Erythroblast (primary cell): ENCODE measurements around the gene CHRNA4.

Experiments used
- DNase-seq, 2 experiments: peaks; one replicate each; lab custom pipeline; 2025; lab: John Stamatoyannopoulos, UW
- GATA1 ChIP-seq: IDR thresholded peaks from 2 replicates; pipeline ENCODE4 v1.6.1; 2011; ENCODE audit warnings: low read depth, mild to moderate bottlenecking, control low read depth, low read length, moderate library complexity
- POLR2A ChIP-seq: IDR thresholded peaks from 2 replicates; pipeline ENCODE4 v1.6.1; 2011; ENCODE audit warnings: mild to moderate bottlenecking, low read length

The CHRNA4 gene

DNA sequence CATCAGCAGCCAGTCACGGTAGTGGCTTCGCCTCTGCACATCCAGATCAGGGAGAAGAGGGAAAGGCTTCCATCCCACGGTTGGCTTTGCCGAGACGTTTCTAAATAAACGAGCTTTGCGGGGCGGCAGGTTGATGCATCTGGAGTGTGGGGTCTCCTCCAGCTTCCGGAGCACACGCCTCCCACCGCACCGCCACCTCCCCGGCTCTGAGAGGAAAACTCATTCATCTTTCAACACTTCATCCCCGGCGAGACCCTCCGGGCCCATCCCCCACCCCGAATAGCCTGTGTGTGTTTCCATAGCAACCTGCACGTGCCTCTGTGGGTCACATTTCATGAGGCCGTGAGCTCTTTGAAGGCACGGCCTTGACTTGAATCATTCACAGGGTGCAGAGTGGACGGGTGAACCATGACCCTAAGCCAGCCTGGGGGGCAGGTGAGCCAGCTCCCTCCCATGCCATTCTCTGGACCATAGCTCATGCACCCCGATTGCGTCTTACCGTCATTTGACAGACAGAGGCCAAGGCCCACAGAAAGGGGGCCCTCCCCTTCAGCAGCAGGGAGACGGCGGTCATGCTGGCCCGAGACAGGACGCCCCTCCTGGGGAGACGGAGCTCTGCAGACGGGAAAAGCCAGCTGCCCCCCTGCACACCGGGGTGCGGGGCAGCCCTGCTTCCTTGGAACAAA, 16.2 kb upstream of the CHRNA4 start:
- TF ChIP-seq POLR2A (no peak), GATA1 (no peak)
- no peak for DNase-seq

DNA sequence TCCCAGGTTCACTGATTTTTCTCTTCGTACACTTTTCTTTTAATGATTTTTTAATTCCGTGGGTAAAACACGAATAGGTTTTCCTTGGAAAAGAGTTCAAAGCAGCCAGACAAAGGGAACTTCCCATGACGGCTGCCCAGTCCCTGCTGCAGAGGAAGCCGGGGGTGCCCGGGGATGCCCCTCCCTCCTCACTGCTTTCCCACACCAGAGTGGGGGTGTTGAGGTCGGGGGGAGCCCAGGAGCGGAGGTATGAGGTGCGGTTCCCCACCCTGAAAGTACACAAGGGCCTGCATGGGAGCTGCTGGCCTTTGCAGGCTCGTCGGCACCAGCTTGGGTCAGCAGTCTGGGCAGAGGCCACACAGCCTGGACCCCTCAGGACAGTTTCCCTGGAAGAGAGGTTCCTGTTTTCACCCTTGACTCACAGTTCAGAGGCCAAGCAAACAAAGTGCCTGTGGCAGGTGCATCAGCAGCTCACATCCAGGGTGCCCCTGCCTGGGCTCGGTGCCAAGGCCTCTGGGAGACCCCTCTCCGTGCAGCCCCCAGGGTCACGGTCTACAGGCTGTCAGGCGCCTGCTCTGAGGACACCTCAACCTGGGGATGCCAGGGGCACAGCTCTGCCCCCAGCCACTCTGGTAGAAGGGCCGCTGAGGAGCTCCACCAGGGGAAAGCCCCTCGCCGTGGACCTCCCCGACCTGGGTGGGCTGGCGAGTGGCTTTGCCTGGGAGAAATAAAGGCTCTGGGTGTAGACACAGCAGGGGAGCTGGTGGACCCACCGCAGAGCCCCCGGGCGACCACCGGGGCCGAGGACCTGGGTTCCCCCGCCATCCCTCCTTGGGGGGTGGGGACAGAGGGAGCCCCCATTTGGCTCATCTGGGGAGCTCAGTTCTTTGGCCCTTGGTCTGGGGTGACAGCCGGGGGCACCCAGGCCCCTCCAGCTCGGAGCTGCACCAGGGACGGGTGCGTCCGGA, 15.4 kb upstream of the CHRNA4 start:
- no peak for TF ChIP-seq GATA1
- TF ChIP-seq POLR2A, result no peak
- no peak for DNase-seq

DNA sequence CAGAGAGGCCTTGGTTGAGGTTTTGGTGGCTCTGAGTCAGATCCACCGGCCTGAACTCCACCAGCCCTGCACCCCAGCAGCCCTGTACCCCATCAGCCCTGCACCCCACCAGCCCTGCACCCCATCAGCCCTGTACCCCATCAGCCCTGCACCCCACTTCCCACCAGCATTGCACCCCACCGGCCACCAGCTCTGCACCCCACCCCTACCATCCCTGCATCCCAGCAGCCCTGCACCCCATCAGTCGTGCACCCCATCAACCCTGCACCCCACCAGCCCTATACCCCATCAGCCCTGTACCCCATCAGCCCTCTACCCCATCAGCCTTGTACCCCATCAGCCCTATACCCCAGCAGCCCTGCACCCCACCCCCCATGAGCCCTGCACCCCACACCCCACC, 14.3 kb upstream of the CHRNA4 start:
- DNase-seq, result no peak
- no peak for TF ChIP-seq GATA1
- no peak for TF ChIP-seq POLR2A

DNA sequence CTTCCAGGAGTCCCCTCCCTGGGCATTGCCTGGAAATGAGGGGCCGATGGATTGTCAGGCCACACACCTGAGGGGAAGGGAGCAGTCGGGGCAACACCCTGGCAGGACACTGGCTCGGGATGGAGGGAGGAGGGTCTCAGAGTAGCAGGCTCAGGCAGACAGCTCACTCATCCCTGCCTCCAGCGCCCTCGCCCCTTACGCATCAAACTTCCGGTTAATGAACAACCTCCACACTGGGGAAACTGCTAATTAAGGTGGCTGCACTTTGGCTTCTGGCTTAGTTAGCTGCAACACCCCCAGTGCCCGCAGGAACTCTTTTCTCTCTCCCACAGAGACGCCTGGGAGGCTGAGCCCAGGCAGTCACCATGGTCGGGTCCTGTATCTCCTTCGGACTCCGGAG, 13.4 kb upstream of the CHRNA4 start:
- TF ChIP-seq POLR2A (no peak), GATA1 (no peak)
- DNase-seq, result no peak

DNA sequence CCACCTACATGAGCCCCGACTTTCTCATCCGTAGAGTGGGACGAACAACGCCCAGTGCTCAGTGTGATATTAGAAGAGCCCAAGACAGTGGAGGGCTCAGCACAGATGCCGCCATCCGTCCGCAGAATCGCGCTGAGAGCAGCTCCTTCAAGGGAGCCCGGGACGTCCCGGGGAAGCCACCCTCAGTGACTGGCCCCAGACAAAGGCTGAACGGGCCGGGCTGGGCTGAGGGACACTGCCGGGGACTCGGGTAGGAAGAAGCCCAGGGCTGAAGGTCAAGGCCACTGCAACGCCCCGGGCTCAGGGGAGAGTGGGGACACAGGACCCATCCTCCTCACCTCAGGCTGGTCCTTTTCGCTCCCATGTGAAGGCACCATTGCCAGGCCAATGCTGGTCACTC, 12.8 kb upstream of the CHRNA4 start:
- no peak for DNase-seq
- no peak for TF ChIP-seq POLR2A
- no peak for TF ChIP-seq GATA1

DNA sequence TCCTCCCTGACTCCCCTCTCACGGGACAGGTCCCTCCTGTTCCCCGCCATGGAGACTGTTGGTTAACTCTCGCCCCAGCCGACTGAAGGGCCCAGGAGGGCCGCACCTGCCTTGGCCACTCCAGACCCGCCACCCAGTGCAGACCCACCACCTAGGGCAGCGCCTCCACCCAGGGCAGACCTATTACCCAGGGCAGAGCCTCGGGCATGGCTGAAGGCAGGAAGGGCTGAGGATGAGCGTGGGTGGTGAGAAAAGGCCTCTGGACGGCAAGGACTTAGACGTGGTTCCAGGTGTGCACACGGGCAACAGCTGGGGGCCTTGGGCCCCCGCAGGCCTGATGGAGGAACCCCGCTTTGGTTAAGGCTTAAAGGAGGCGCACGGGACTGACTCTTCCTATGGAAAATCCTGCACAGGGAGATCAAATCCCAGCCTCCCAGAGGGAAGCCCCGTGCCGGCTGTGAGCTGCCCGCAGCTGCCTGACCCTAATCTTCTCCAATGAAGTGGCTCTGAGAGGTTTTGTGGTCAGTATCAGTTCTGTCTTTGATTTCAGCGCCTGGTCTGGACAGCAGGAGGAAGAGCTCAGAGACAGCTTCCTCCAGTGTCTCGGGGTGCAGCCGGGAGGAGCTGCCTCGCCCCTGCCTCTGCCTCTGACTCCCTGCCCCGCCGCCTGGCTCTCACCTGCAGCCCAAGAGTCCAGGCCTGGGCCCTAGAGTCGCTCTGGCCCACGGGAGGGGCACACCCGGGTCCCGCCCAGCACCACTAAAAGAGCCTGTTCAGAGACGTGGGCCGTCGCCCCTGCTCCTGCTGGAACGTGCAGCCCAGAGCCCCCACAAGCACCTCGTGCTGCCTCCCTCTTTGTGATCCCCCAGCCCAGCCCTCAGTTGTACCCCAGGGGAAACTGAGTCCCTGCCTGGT, 12.1 kb upstream of the CHRNA4 start:
- no peak for TF ChIP-seq POLR2A
- TF ChIP-seq GATA1, result no peak
- DNase-seq, result no peak

DNA sequence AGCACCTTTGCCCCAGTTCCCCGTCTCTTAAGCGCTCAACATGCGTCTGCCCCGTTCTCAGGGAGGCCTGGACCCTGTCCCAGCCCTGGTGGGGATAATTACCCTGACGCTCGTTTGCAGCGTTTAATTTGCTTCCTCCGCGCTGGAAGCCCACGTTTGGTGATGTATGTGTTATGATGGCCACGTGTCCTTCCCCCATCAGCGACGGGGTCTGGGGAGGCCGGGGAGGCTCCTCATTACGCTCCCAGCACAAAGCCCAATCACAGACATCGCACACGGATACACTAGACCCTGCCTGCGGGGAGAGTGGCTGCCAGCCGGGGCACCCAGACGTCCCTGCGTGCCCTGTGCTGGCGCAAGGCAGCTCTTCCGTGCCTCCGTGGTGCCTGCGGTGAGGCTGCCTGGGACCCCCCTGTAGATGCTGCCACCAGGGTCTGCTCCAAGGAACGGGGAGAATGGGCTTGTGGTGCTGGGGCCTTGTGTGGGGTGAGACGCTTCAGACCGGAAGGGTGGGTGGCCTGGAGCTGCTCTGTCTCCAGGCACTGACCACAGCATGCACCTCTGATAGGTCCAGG, 10.2 kb upstream of the CHRNA4 start:
- TF ChIP-seq POLR2A (no peak), GATA1 (no peak)
- no peak for DNase-seq

DNA sequence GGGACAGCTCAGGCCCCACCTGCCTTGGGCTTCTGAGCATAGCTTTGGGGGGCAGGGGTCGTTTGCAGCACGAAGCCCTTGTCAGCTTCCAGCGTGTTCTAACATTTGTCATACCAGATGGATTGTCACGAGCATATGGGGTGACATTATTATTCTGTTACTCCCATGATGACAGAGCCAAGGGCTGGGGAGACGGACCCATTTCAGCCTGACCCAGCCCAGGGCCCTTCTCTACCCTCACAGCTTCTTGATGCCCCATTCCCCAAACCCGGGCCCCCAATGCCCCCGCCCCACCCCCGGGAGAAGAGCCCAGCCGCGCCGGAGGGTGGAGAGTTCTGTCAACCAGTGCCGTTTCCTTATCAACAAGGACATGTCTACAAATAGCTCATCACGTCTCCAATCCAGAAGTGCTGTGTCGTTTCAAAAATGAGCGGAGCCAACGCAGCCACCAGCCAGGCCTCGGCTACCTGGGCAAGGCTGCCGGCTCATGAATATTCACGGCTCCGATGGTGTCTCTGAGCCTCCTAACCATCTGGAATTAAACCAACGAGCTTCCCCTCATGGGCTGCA, 9.6 kb upstream of the CHRNA4 start:
- no peak for DNase-seq
- no peak for TF ChIP-seq GATA1
- TF ChIP-seq POLR2A, result no peak

DNA sequence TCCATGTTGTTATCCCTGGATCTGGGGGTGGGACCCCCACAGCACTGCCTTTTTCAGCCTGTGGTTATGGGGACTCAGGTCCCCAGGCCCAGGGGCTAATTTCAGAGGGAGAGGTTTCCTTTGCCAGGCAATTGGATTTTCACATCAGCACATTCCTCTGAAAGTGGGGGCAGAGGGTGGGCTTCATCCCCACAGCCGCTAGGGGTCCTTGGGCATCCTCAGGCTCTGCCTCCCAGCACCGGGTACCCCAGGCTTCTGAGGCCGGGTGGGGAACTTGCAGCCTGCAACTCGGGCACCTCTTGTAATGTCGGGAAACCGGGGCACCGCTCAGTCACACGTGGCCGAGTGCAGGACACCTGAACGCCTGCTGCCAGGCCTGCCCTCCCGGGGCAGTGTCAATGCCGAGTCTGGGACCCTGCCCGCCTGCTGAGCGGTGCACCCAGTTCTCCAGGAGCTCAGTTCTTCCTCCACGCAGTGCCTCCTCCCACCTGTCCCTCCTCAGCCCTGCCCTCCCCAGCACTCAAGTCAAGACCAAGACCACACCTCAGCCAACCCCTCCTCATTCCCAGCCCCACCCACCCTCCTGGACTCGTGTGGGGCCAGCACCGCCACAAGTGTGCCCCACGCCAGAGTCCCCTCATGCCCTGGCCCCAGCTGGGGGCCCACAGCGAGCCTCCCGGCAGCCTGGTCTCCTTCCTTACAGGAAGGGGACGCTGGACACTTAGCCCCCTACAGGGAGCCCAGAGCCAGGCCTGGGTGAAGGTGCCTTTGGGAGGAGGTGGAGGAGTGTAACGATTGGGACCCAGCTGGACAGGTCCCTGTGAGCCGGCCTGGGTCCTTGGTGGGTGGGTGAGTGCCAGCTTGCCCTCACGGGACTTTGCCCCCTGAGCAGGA, 8.8 kb upstream of the CHRNA4 start:
- no peak for DNase-seq
- TF ChIP-seq GATA1, result no peak

DNA sequence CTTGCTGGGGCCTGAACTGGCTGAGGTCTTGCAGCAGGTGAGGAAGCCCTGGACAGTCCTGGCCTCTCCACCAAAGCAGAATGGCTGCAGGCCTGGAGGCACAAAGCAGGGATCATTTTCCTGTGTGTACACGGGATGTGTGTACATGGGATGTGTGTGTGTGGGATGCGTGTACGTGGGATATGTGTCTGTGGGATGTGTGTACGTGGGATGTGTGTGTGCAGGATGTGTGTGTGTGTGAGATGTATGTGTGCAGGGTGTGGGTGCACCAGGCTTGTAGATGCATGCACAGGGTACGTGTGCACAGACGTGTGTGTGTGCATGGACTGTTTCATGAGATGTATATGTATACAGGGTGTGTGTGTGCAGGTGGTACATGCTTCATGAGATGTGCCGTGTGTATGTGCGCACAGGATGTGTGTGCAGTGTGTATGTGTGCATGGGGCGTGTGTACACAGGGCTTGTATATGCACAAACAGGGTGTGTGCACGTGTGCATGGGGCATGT, 7.9 kb upstream of the CHRNA4 start:
- TF ChIP-seq GATA1 (no peak), POLR2A (no peak)
- DNase-seq, result no peak

DNA sequence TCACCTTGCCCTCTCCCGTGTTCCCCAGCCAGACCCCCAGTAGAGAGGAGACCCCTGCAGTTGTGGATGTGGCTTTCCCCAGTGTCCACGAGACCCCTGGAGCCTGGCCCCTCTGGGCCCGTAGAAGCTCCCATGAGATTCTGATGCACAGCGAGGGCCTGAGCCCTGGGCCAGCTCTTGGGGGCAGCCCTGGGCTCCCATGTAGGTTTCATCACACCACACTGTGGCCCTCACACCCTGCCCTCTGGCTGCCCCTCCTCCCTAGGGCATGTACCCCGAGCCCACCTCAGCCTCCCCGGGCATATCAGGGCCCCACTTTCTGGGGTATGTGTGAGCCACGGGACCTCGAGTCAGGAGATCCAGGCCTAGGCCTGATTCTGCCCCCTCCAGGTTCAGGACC, 7.0 kb upstream of the CHRNA4 start:
- TF ChIP-seq GATA1 (no peak), POLR2A (no peak)
- DNase-seq, result no peak
